K562 (cell line): Measurements from ENCODE around the gene SYVN1. TPM values are rescaled to one million over a fixed set of nuclear protein-coding genes. Genes with fewer than 3 reads are reported as not detected.

Experiments used
- BCL6 ChIP-seq: fragments of 250-450 bp; sonication (Bioruptor Pico); IDR thresholded peaks from 2 replicates; pipeline ENCODE4 v1.4.0; 2020
- BRD4 ChIP-seq: fragments of 200-600 bp; sonication (generic); IDR thresholded peaks from 2 replicates; pipeline ENCODE4 v1.6.1; 2017; ENCODE audit warnings: inconsistent platforms
- CREM ChIP-seq: IDR thresholded peaks from 2 replicates; pipeline ENCODE4 v1.6.1; 2014; ENCODE audit warnings: antibody characterized with exemption, low read depth
- EP300 ChIP-seq: IDR thresholded peaks from 2 replicates; pipeline ENCODE4 v1.6.1; 2012; ENCODE audit warnings: low read length, improper control_type of control experiment
- HNRNPK ChIP-seq: fragments of 200-400 bp; formaldehyde crosslinking; IDR thresholded peaks from one replicate; pipeline ENCODE4 v1.6.1; 2018; ENCODE audit warnings: mild to moderate bottlenecking, low read depth, low read length; ENCODE audit not compliant: poor library complexity, severe bottlenecking
- IRF2 ChIP-seq: sonication (generic); formaldehyde crosslinking; IDR thresholded peaks from 2 replicates; pipeline ENCODE4 v1.8.1; 2022; ENCODE audit warnings: mild to moderate bottlenecking, missing genetic modification reagents
- KDM2B ChIP-seq: fragments of 250-450 bp; sonication (Bioruptor Pico); IDR thresholded peaks from 2 replicates; pipeline ENCODE4 v1.8.0; 2021; ENCODE audit warnings: mild to moderate bottlenecking, moderate library complexity
- MYNN ChIP-seq, 2 experiments: sonication (generic); formaldehyde crosslinking in 1 of 2; IDR thresholded peaks; 2 replicates each; pipeline versions ENCODE4 v1.5.0 to v1.6.1; 2016 to 2020; ENCODE audit warnings: antibody characterized with exemption in 1 of 2, missing genetic modification reagents in 1 of 2
- NFATC3 ChIP-seq: fragments of 450-650 bp; IDR thresholded peaks from 2 replicates; pipeline ENCODE4 v1.6.1; 2017; ENCODE audit warnings: mild to moderate bottlenecking
- POLR2A ChIP-seq: fragments of 450-650 bp; conservative IDR thresholded peaks from 2 replicates; pipeline ENCODE4 v1.6.1; 2016
- RBBP5 ChIP-seq: fragments of 200-600 bp; sonication (generic); IDR thresholded peaks from 2 replicates; pipeline ENCODE4 v1.6.1; 2012; ENCODE audit warnings: borderline replicate concordance, mild to moderate bottlenecking, low read length, control low read depth, inconsistent platforms; ENCODE audit not compliant: insufficient read depth, poor library complexity, severe bottlenecking
- RFX5 ChIP-seq: IDR thresholded peaks from 2 replicates; pipeline ENCODE4 v1.6.1; 2011; ENCODE audit warnings: low read depth, mild to moderate bottlenecking, improper control_type of control experiment, low read length
- SIN3A ChIP-seq, 2 experiments: fragments of 150-350 bp in 1 of 2; IDR thresholded peaks; 2 replicates each; pipeline ENCODE4 v1.6.1; 2011 to 2016; ENCODE audit warnings: borderline replicate concordance in 2 of 2, low read depth in 2 of 2, low read length in 2 of 2, mild to moderate bottlenecking in 2 of 2, moderate library complexity in 2 of 2; ENCODE audit not compliant: control insufficient read depth in 1 of 2
- XRCC5 ChIP-seq: fragments of 200-400 bp; formaldehyde crosslinking; IDR thresholded peaks from 2 replicates; pipeline ENCODE4 v1.6.1; 2017; ENCODE audit warnings: low read depth, mild to moderate bottlenecking, low read length
- ZNF384 ChIP-seq: IDR thresholded peaks from 2 replicates; pipeline ENCODE4 v1.6.1; 2012; ENCODE audit warnings: low read depth, low read length, improper control_type of control experiment
- polyA plus RNA-seq, 8 experiments: library from polyadenylated mRNA; depleted of rRNA in 4 of 8; stranded (reverse) in 5 of 8; unstranded in 3 of 8; fragments of >200 nt; fragmentation: Nextera tagmentation in 2 of 8; fragmentation: Illumina TruSeq in 1 of 8; extraction: Ambion mirVana in 2 of 8; extraction: Trizol in 1 of 8; gene quantifications; 2 replicates each; pipeline versions ENCODE4 v1.2.1 to v1.2.3, GENCODE V29; 2011 to 2014; ENCODE audit warnings: inconsistent platforms in 1 of 8, missing spikeins in 1 of 8
- total RNA-seq, 7 experiments: library from RNA; depleted of rRNA in 6 of 7; stranded (reverse); fragments of >200 nt in 6 of 7; fragmentation: Illumina TruSeq in 2 of 7; extraction: Trizol in 2 of 7; gene quantifications; 2 replicates each; pipeline versions ENCODE4 v1.2.1 to v1.2.3, GENCODE V29; 2011 to 2021; ENCODE audit warnings: low replicate concordance in 1 of 7
- TF ChIP-seq, protein P1 (sequence below): fragments of 450-650 bp; IDR thresholded peaks from 2 replicates; pipeline ENCODE4 v1.6.1; 2016; ENCODE audit warnings: antibody characterized with exemption
- TF ChIP-seq, protein P2 (sequence below): fragments of 250-450 bp; sonication (Bioruptor Pico); IDR thresholded peaks from 2 replicates; pipeline ENCODE4 v1.8.0; 2021; ENCODE audit warnings: borderline replicate concordance, mild to moderate bottlenecking, moderate library complexity; ENCODE audit not compliant: poor library complexity, severe bottlenecking
- TF ChIP-seq, protein P3 (sequence below): fragments of 250-450 bp; sonication (Bioruptor Pico); IDR thresholded peaks from 2 replicates; pipeline ENCODE4 v1.5.0; 2021; ENCODE audit warnings: mild to moderate bottlenecking, moderate library complexity
- TF ChIP-seq, protein P4 (sequence below): sonication (generic); formaldehyde crosslinking; IDR thresholded peaks from 2 replicates; pipeline ENCODE4 v1.8.0; 2022; ENCODE audit warnings: mild to moderate bottlenecking, missing genetic modification reagents, borderline replicate concordance

Gene SYVN1
- total and polyA plus RNA-seq, 9 of the 15 experiments (the other 6 are each of a cell fraction or from before 2014, with no cell fraction given), result 0.41 to 47.4 (median 9.9) TPM

DNA sequence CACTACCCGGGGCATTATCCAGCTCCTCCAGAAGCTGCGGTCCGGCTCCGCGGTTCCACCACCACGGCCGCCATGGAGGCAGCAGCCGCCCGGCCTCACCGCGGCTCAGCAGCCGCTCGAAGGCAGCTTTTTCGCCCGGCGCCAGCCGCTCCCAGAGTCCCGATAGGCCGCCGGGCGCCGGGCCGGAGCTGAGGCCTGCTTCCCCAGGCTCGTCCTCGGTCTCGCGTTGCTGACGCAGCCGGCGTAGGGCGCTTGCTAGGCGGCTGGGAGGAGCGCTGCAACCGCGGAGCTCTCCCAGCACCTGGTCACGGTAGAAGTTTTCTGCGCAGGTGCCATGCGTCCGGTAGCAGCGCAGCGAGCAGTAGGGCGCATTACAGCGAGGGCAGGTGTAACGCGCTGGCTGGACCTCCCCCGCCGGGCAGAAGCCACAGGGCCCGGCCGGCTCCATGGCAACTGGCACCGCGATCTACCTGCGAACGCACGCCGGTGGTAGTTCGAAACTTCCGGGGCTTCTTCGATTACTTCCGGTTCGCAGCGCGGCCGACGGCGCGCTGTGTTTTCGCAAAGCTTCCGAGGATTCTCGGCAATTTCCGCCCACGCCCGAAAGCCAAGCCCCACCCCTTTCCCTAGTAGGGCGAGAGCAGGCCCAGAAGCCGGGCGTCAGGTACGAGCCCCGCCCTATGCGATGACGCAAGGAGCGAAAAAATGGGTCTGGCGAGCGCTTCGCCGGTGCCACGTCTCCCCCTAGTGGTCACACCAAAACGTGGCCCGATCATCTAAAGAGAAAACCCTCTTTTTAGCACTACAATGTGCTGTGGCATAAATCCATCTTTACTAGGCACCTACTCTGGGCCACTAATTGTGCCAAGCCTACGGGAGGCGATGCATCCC is 16.9 kb downstream of the SYVN1 start, which contains the start of gene ZNHIT2 (continued):
- TF ChIP-seq, protein P1, sequence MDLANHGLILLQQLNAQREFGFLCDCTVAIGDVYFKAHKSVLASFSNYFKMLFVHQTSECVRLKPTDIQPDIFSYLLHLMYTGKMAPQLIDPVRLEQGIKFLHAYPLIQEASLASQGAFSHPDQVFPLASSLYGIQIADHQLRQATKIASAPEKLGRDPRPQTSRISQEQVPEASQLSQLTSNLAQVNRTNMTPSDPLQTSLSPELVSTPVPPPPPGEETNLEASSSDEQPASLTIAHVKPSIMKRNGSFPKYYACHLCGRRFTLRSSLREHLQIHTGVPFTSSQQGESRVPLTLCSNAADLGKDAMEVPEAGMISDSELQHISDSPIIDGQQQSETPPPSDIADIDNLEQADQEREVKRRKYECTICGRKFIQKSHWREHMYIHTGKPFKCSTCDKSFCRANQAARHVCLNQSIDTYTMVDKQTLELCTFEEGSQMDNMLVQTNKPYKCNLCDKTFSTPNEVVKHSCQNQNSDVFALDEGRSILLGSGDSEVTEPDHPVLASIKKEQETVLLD, result no peak
- TF ChIP-seq RFX5, result no peak
- peak; percentile 96 for TF ChIP-seq CREM
- 0 out of 2 replicates have a peak, but pooled peaks have one; percentile 46 for TF ChIP-seq BRD4
- TF ChIP-seq, protein P2, sequence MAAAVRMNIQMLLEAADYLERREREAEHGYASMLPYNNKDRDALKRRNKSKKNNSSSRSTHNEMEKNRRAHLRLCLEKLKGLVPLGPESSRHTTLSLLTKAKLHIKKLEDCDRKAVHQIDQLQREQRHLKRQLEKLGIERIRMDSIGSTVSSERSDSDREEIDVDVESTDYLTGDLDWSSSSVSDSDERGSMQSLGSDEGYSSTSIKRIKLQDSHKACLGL, result peak; percentile 56
- no peak for TF ChIP-seq BCL6 (CRISPR knock-in tag)
- TF ChIP-seq ZNF384, result peak; percentile 83
- TF ChIP-seq NFATC3, result 0 out of 2 replicates have a peak, but pooled peaks have one; percentile 33
- TF ChIP-seq, protein P3, sequence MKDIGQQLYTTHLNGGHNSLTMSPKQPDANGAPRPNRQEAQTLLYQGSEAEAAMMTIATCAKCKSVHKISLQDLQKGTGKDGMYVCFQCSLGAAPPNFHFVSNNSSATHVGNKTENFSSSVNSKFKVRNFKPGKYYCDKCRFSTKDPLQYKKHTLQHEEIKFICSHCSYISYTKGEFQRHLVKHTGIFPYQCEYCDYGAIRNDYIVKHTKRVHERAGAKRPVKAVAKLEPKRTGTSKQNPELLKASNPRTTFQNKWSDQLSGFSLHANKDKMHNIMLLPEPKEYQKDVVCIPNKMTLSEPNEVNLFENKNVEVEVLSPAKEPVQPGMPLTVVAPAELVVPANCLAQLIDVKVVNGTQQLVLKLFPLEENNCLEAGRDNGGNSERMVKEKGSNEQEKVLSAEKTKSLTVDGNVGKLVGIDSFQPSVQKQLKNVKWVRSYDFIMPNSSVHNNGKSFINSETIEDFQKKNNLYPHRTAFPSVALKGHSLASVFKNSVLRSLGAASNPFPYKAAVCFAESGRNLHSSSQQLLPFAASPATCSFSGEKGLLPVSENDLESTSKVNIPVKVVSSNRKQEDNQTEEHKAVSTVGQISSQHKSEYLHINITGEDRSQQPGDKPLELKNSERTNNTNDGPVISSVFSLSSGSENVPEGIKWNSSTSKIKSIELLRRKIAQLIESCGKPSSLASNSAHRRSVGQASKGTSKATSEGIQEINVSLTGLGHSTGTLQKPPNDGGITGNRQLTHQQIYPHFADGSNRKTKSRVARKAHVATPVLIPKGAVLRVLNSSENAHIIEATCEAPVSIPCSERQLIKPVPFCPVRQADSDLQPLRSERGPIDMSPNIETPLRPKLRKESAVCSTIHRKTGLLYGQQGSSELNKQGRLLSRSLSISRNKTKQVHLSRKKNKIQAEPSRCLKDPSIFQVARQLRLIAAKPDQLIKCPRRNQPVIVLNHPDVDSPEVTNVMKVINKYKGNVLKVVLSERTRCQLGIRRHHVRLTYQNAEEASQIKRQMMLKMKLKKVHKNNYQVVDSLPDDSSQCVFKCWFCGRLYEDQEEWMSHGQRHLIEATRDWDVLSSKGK (CRISPR knock-in tag), result no peak
- peak; percentile 92 for TF ChIP-seq POLR2A
- TF ChIP-seq, protein P4, sequence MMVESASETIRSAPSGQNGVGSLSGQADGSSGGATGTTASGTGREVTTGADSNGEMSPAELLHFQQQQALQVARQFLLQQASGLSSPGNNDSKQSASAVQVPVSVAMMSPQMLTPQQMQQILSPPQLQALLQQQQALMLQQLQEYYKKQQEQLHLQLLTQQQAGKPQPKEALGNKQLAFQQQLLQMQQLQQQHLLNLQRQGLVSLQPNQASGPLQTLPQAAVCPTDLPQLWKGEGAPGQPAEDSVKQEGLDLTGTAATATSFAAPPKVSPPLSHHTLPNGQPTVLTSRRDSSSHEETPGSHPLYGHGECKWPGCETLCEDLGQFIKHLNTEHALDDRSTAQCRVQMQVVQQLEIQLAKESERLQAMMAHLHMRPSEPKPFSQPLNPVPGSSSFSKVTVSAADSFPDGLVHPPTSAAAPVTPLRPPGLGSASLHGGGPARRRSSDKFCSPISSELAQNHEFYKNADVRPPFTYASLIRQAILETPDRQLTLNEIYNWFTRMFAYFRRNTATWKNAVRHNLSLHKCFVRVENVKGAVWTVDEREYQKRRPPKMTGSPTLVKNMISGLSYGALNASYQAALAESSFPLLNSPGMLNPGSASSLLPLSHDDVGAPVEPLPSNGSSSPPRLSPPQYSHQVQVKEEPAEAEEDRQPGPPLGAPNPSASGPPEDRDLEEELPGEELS (CRISPR knock-in tag), result no peak; the same call in 1 of the 2 replicates
- TF ChIP-seq SIN3A (IDR thresholded peaks at IDR 0.05; ENCODE audit: borderline replicate concordance in 2 of 2, control insufficient read depth in 1 of 2, low read depth in 2 of 2, low read length in 2 of 2), result peak; percentile 89 to 94; a peak in 3 of 4 replicates
- peak; percentile 86 for TF ChIP-seq RBBP5
- TF ChIP-seq MYNN (IDR thresholded peaks at IDR 0.05), result peak; percentile 84
- no peak for TF ChIP-seq MYNN (CRISPR knock-in tag; IDR thresholded peaks at IDR 0.05)
- peak; percentile 94 for TF ChIP-seq XRCC5
- peak; percentile 65; the same call in 1 of the 2 replicates for TF ChIP-seq KDM2B (CRISPR knock-in tag)
- TF ChIP-seq HNRNPK, result no peak
- peak; percentile 18; the same call in 1 of the 2 replicates for TF ChIP-seq EP300
- TF ChIP-seq IRF2, result no peak
